Measurements from ENCODE around the gene AIDA. TPM values are rescaled to one million over a fixed set of nuclear protein-coding genes. Genes with fewer than 3 reads are reported as not detected.

The AIDA gene
- total RNA-seq, 1 experiment from 2014 or later: 80.0 TPM

- ChIA-PET POLR2A (ENCODE audit: low non-redundant PET) (no interaction called here), CTCF (no interaction called here)
- no TSS peak for BruUV-seq (replicated peaks)
- TF ChIP-seq EZH2 (IDR thresholded peaks at IDR 0.05; ENCODE audit: borderline replicate concordance, low read depth, low read length, poor library complexity, severe bottlenecking) (no peak), CTCF (conservative IDR thresholded peaks at IDR 0.05; ENCODE audit: low read depth, low read length) (no peak)
- Histone ChIP-seq H3K27ac (ENCODE audit: low read depth, low read length, poor library complexity, severe bottlenecking) (no peak overlapping the region), H3K4me1 (ENCODE audit: insufficient read depth, low read length, poor library complexity, severe bottlenecking) (peaks cover 11% of the 10 kb centered on the region), H3K4me3 (ENCODE audit: low read depth, low read length, poor library complexity, severe bottlenecking) (no peak overlapping the region), H3K27me3 (replicated peaks; ENCODE audit: insufficient read depth, low read depth, low read length, poor library complexity) (no peaks in the 10 kb centered on the region), H3K36me3 (ENCODE audit: insufficient read depth, low read length, poor library complexity, severe bottlenecking) (peaks cover 73% of the 10 kb centered on the region), H3K9me3 (ENCODE audit: low read depth, low read length, poor library complexity, severe bottlenecking) (no peaks in the 10 kb centered on the region)
- intact Hi-C loops (cut with micrococcal nuclease; ENCODE audit: unreplicated experiment): no loop called here
- DNase-seq (ENCODE audit: low spot score): no peak
Measured at GRCh38 chr1:222652676-222653075, 59.6 kb downstream of the AIDA start.

- Histone ChIP-seq H3K27ac (ENCODE audit: low read depth, low read length, poor library complexity, severe bottlenecking) (peak overlapping the region; percentile 91), H3K27me3 (replicated peaks; ENCODE audit: insufficient read depth, low read depth, low read length, poor library complexity) (no peaks in the 10 kb centered on the region), H3K36me3 (ENCODE audit: insufficient read depth, low read length, poor library complexity, severe bottlenecking) (peaks cover 21% of the 10 kb centered on the region), H3K4me1 (ENCODE audit: insufficient read depth, low read length, poor library complexity, severe bottlenecking) (peaks cover 8% of the 10 kb centered on the region), H3K9me3 (ENCODE audit: low read depth, low read length, poor library complexity, severe bottlenecking) (no peaks in the 10 kb centered on the region), H3K4me3 (ENCODE audit: low read depth, low read length, poor library complexity, severe bottlenecking) (peak overlapping the region; percentile 70)
- intact Hi-C loops (cut with micrococcal nuclease; ENCODE audit: unreplicated experiment): loop anchor here (2.0 to 10.0 kb wide), 2 partner anchors 68 to 440 kb away; partner anchors contain the start of genes AIDA and BROX
- BruUV-seq (replicated peaks): TSS peak; percentile 63
- ChIA-PET CTCF (interaction anchor here (0.9 kb wide), 1 partner anchor 10 kb away, joined by 7 read pairs; no protein-coding TSS in a partner anchor), POLR2A (ENCODE audit: low non-redundant PET) (interaction anchor here (0.6 kb wide), 1 partner anchor 719 kb away, joined by 10 read pairs; the partner anchor contains the start of gene SUSD4)
- DNase-seq (ENCODE audit: low spot score): no peak
- no peak for TF ChIP-seq CTCF (conservative IDR thresholded peaks at IDR 0.05; ENCODE audit: low read depth, low read length)
- TF ChIP-seq EZH2 (IDR thresholded peaks at IDR 0.05; ENCODE audit: borderline replicate concordance, low read depth, low read length, poor library complexity, severe bottlenecking): no peak
Measured at GRCh38 chr1:222644636-222644980, 67.7 kb downstream of the AIDA start.

DNA sequence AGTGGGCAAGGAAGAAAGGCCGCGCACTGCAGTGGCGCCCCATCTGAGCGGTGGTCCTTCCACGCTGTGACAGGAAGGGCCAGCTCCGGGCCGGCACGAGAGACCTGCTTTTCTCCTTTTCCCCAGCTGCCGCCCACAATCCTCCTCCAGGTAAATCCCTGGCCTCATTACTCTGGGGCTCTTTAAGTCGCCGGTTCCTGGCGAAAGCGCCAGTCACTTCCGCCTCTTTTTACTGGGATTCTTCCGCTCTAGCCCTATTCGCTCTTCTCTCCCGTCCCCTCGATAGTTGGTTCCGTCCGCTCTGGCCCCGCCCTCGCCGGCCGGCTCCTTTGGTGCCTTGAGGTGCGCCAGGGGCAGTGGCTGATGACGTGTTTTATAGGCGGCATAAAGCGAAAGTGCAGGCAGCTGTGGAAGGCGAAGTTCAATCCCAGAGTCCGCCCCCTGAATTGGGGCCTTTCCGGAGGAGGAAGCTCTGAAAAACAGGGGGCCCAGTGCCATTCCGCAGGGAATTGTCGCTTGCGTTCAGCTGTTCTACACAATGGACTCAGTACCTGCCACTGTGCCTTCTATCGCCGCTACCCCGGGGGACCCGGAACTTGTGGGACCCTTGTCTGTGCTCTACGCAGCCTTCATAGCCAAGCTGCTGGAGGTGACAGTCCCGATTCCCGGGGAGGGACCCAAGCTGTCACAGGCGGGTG, 68.2 kb downstream of the AIDA start:
- Histone ChIP-seq H3K4me3 (ENCODE audit: low read depth, low read length, poor library complexity, severe bottlenecking) (peak overlapping the region; percentile 70), H3K27ac (ENCODE audit: low read depth, low read length, poor library complexity, severe bottlenecking) (peak overlapping the region; percentile 91), H3K4me1 (ENCODE audit: insufficient read depth, low read length, poor library complexity, severe bottlenecking) (peaks cover 8% of the 10 kb centered on the region), H3K27me3 (replicated peaks; ENCODE audit: insufficient read depth, low read depth, low read length, poor library complexity) (no peaks in the 10 kb centered on the region), H3K9me3 (ENCODE audit: low read depth, low read length, poor library complexity, severe bottlenecking) (no peaks in the 10 kb centered on the region), H3K36me3 (ENCODE audit: insufficient read depth, low read length, poor library complexity, severe bottlenecking) (peaks cover 17% of the 10 kb centered on the region)
- no TSS peak for BruUV-seq (replicated peaks)
- no peak for TF ChIP-seq CTCF (conservative IDR thresholded peaks at IDR 0.05; ENCODE audit: low read depth, low read length)
- peak; percentile 99 for DNase-seq (ENCODE audit: low spot score)
- intact Hi-C loops (cut with micrococcal nuclease; ENCODE audit: unreplicated experiment): loop anchor here (2.0 to 10.0 kb wide), 2 partner anchors 69 to 441 kb away; partner anchors contain the start of genes AIDA and BROX
- ChIA-PET POLR2A (ENCODE audit: low non-redundant PET) (interaction anchor here (0.6 kb wide), 1 partner anchor 720 kb away, joined by 10 read pairs; the partner anchor contains the start of gene SUSD4), CTCF (interaction anchor here (0.9 kb wide), 1 partner anchor 10 kb away, joined by 7 read pairs; no protein-coding TSS in a partner anchor)
